Kasumi-1 (cell line): ENCODE data around the gene ZNF497.
"Not testable (repeated sequence)": the region's sequence is repeated elsewhere in the genome, so short reads cannot be mapped to it uniquely, and the experiment has no call there.

Experiments used
- DNase-seq, 2 experiments: peaks; one replicate each; lab custom pipeline; 2025; lab: John Stamatoyannopoulos, UW

ZNF497 gene

DNA sequence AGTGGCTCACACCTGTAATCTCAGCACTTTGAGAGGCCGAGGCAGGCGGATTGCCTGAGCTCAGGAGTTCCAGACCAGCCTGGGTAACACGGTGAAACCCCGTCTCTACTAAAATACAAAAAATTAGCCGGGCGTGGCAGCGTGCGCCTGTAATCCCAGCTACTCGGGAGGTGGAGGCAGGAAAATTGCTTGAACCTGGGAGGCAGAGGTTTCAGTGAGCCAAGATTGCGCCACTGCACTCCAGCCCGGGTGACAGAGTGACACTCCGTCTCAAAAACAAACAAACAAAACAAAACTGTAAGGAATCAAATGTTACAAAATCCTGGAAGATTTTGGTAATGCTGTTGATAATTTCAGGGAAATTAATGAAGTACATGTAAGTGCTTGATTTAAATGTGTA lies 14.5 kb downstream of the ZNF497 start:
- not testable (repeated sequence) for DNase-seq

DNA sequence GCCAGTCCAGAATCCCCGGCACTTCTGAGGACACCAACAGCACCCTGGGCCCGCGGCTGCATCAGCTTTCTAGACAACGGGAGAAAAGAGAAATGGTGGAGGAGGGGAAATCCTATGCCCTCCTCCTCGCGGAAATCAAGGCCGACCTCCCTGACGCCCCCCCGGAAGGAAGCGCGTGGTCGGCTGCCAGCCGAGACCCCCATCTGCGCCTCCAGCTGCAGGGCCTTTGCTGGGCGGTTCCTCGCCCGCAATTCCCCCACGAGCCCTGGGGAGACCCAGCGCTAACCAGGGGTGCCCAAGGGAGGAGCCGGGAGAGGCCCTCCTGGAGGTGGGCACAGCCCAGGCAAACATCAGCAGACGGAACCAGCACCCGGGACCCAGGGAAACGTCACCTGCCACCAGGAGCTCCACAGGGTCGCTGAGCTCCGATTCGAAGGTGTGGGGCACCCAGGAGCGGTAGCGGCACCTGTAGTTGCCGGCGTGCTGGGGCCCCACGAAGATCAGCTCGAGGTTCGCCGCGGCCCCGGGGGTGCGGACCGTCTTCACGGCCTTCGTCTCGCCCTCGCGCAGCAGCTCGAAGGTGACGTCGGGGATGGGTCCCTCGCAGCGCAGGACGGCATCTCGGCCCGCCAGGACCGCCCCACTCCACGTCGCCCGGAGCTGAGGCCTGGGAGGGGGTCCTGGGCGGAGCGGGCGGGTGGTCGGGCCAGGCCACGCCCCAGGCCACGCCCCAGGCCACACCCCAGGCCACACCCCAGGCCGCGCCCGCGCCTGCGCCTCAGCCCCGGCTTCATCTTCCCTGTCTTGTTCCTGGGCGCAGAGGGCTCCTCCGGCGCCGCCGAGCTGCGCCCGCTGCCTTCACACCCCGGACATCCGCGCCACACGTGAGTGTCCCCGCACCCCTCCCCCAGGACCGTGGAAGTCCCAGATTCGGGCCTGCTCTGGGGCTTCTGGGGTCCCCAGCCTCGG lies 15.3 kb downstream of the ZNF497 start:
- peak; percentile 60 to 65 for DNase-seq

DNA sequence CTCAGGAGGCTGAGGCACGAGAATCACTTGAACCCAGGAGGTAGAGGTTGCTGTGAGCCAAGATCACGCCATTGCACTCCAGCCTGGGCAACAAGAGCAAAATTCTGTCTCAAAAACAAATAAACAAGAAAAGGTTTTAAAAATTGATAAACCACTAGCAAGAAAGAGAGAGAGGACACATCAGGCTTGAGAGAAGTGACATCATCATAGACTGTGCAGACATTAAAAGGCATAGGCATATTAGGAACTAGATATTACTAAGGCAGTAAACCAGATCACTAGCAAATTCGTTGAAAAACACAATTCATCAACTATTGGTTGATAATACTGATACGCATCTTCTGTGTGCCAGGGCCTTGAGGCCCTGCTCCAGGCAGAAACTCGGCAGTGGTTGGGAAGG lies 17.0 kb downstream of the ZNF497 start:
- DNase-seq = no peak

DNA sequence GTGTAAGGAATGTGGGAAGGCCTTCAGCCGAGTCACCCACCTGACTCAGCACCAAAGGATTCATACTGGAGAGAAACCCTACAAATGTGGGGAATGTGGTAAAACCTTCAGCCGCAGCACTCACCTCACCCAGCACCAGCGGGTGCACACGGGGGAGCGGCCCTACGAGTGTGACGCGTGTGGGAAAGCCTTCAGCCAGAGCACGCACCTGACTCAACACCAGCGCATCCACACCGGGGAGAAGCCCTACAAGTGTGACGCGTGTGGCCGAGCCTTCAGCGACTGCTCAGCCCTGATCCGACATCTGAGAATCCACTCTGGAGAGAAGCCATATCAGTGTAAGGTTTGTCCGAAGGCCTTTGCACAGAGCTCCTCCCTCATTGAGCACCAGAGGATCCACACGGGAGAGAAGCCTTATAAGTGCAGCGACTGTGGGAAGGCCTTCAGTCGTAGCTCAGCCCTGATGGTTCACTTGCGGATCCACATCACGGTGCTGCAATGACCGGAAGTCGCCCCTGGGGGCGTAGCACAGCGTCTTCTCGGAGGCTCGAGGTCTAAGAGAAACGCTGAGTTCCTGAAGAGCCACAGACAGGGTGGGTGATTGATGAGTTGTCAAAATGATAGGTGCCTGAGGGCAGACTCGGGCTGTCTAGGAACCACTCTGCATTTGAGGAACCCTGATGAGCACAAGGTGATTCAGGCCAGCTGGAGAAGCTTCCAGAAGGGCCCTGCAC lies 23.6 kb downstream of the ZNF497 start:
- no peak for DNase-seq

DNA sequence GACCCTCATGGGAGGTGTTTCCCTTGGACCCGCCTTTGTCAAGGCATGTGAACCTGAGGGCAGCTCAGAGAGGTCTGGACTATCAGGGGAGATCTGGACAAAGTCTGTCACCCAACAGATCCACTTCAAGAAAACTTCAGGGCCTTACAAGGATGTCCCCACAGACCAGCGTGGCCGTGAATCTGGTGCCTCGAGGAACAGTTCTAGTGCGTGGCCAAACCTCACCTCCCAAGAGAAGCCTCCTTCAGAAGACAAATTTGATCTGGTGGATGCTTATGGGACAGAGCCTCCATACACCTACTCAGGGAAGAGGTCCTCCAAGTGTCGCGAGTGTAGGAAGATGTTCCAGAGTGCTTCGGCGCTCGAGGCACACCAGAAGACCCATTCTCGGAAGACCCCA lies 24.2 kb downstream of the ZNF497 start:
- no peak for DNase-seq

DNA sequence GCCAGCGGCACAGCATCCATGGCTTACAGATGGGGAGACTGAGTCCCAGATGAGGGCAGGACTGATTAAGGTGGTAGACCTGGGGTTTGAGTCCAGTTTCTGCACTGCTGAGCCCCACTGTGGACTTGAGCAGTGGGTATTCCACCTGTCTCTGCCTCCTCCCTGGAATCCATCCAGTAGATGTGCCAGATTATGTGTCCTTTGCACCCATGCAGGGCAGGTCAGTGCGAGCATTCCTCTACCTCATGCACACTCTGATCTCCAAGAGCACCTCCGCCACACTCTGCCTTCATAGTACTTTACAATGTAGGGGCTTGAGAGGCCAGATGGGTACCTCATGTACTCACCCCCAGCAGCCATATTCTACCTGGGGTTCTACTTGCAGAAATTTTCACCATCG lies 25.7 kb downstream of the ZNF497 start:
- no peak for DNase-seq

DNA sequence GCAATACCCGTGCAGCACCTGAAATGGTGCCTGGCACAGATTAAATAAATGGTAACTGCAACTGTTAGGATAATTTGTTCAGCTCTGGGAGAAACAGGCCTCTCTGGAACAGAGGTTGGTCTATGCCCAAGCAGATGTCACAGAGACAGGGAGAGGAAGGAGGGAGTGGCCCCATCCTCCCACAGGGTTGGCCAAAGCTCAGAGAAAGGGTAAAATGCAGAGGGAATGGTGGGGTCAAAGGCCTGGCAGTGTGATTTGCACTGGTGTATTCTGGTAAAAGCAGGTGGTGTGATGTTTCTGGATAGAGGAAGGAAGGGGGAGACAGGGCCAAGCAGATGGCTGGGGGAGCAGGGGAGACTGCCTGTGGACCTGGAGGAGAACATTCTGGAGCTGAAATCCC lies 26.3 kb downstream of the ZNF497 start:
- no peak for DNase-seq

DNA sequence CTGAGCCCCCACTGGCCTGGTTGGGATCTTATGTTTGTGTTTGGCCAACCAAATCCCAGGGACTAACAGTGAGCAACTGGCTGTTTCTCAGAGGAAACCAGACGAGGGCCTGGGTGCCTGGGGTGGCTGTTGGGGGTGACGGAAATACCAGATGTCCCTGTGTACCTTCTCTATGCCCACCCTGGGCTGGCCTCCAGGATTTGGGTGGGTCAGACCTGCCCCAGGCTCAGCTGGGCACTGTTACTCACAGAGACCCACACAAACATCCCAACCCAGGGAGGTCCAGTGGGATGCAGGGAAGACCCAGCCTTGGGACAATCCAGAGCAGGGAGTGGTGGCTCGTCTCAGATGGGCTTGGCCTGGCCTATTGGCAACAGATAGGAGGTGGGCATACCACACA lies 26.9 kb downstream of the ZNF497 start:
- no peak for DNase-seq

DNA sequence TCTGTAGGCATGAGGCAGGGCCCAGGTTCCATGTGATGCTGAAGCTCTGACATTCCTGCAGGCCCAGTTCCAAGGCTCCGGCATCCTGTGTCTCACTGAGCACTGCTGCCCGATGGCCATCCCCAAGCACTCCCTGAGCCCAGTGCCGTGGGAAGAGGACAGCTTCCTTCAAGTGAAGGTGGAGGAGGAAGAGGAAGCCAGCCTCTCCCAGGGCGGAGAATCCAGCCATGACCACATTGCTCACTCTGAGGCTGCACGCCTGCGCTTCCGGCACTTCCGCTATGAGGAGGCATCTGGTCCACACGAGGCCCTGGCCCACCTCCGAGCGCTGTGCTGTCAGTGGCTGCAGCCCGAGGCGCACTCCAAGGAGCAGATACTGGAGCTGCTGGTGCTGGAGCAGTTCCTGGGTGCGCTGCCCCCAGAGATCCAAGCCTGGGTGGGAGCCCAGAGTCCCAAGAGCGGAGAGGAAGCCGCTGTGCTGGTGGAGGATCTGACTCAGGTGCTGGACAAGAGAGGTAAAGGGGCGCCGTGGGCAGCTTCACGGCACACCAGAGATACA lies 27.8 kb downstream of the ZNF497 start:
- peak; percentile 13 to 21 for DNase-seq

DNA sequence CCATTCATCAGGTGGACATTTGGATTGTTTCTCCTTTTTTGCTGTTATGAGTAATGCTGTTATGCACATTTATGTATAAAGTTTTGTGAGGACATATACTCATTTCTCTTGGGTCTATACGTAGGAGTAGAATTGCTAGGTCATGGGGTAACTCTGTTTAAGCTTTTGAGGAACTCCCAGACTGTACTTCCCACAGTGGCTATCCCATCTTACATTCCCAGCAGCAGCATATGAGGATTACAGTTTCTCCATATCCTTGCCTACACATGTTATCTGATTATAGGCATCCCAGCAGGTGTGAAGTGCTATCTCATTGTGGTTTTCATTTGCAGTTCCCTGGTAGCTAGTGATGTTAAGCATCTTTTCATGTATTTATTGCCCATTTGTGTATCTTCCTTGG lies 29.9 kb downstream of the ZNF497 start:
- DNase-seq = no peak

DNA sequence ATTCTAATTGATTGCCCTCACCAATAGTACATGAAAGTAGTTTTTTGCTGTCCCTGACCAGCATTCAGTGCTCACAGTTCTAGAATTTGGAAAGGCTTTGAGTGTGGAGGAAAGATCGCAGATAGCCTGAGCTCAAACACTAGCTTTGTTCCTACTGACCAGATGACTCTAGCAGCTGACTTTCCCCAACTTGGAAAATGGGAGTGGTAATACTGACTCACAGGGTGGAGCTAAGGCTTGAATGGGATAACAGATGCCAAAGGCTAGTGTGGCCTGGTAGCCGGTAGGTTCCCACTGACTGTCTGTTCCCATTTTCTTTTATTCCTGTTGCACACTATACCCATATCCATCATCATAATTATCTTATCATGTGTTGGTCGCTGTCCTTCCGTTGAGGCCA lies 32.1 kb downstream of the ZNF497 start:
- DNase-seq = no peak

DNA sequence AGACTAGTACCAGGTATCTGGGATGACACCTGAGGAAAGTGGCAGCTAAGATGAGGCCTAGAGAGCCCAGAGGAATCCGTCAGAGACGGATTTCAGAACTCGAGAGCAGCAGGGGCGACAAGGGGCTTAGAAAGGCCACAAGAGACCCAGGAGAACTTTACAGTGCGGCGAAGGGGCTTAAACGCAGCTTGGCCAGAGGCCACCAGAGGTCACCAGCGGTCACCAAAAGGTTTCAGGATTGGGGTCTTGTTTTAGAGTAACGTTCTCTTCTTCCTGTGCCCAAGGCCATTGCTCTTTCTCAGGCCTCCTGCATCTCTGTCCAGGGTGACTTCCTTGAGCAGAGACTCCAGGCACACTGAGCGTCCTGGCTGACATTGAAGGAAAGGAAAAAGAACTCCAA lies 33.6 kb downstream of the ZNF497 start:
- peak; percentile 32 to 54 for DNase-seq

DNA sequence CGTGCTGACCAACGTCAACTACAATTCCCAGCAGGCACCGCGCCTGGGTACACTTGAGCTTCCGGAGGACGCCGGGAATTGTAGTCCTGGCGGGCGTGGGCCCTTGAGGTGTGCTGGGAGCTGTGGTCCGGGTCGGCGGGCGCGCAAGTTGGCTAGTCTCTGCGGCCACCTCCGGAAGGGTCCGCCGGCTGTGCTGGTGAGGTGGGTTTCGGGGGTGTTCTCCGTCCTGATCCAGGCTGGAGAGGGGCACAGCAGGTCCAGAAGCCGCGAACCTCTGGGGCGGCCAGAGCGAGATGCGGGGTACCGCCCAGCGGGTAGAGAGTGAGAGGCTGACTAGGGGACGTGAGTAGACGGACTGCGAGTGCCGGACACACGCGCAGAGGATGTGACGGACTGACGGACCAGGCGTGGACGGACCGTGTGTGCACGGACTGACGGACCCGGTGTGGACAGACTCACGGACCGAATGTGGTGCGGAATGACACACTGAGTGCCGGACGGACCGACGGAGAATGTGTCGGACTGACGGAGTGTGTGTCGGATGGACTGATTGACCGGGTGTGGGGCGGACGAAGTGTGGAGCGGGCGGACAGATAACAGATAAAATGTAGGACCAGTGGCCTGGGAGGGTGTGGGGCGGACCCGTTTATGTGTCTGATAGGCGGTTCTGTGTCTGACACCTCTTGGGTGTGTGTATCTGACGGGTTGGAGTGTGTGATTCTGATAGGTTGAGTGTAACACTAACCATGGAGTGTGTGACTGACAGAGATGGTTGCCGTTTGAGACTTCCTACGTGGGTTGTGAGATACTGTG lies 35.4 kb downstream of the ZNF497 start, which contains the start of gene ZSCAN22:
ZSCAN22 (plus strand) TSS at position 81 of the 813 bp plus-strand sequence. CDS start 7,809 bp downstream, outside the sequence.
- DNase-seq = peak; percentile 92 to 93

DNA sequence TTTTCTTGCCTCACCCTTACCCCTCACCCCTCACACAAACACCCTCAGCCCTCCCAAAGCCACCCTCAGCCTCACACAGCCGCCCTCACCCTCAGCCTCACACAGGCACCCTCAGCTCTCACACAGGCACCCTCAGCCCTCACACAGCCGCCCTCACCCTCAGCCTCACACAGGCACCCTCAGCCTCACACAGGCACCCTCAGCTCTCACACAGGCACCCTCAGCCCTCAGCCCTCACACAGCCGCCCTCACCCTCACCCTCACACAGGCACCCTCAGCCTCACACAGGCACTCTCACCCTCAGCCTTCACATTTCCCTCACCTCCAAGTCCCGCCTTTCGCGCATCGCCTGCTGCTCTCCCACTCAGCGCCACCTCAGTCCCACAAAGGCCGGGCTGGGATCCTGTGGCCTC lies 36.0 kb downstream of the ZNF497 start:
- DNase-seq = no peak

DNA sequence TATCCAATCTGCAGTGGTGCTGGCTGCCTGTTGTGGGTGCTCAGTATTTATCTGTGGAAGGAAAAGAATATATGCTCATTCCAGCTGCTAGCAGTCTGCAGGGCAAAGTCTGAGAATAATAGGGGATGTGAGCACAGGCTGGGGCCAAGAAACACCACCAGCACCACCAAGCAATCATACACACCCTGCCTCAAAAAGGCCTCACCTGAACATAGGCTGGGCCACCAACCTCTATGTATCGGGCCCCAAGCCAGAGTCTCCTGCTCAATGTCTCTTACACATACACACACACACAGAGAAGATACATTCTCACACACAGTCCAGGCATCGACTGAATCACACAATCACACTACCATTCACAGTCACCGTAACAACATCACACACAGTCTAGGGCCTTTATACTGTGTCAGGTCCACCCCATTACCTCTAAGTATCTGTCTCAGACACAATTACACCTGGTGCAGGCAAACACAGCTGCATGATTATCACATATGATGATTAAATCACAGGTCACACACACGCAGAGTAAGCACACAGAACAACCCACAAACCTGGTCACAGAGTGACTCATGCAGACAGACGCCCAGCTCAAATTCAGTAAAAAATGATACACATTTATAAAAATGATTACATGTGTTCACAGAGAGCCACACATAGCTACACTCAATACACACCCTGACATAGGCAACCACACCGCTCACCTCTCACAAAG lies 37.1 kb downstream of the ZNF497 start:
- DNase-seq = no peak

DNA sequence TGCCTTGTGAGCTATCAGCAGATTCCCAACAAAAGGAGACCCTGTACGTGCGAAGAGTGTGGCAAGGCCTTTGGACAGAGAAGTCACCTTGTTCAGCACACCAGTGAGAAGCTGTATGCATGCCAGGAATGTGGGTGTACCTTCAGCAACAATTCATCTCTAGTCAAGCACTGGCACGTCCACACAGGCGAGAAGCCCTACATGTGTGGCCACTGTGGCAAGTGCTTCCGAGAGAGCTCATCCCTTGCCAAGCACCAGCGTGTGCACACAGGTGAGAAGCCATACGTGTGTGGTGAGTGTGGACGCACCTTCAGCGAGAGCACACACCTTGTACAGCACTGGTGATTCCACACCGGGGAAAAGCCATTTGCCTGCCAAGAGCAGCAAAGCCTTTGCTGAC lies 43.3 kb downstream of the ZNF497 start:
- DNase-seq = no peak

DNA sequence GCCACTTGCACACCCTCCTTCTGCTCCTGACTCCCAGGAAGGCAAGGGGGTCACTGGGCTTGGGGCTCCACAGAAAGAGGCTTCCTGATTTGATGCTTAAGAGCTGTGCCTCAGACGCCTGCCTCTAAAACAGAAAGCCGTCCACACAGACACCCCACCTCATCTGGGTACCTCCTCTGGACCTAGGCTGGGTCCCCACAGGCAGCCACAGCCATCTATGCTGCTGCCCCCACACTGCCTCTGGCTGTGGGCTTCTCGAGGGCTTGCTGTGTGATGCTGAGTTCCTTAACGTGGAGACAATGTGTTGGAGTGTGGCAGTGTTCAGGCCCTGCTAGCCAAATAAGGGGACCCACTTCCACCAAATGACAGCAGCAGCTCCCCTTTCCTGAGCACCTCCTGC lies 44.3 kb downstream of the ZNF497 start:
- no peak for DNase-seq

DNA sequence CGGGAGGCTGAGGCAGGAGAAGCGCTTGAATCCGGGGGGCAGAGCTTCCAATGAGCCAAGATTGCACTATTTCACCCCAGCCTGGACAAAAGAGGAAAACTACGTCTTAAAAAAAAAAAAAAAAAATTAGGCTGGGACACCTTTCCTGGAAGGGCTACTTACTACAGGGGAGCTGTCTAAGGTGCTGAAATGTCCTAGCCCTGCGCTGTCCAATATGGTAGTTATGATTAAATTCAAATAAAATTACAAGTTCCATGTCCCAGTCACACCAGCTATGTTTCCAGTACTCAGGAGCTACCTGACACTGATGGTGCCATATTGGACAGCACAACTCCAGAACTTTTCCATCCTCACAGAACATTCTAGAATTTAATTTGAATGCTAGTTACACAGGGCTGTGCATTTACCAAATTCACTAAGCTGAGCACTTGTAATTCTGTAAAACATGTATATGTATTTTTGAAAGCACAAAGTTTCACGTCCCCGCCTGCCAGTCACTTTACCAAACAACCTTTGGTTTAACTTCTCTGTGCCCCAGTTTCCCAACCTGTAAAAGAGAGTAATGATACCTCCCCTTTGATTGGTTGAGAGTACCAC lies 45.0 kb downstream of the ZNF497 start:
- DNase-seq = peak; percentile 28 to 64

DNA sequence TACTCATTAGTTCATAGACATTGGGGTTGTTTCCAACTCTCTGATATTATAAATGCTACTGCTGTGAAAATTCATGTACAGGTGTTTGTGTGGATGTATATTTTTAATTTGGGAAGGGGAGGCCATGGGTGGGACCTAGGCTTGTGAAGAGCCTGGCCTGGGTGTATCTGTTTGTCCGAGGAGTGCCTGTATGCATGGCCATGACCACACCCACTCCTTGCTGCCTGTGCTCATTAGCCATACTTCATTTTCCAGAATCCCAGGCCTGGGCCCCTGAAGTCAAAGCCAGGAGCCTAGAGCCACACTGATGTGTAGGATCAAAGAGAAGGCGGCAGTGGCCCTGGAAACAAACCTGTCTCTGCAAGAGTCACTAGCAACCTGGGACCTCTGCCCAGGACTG lies 47.0 kb downstream of the ZNF497 start:
- no peak for DNase-seq

DNA sequence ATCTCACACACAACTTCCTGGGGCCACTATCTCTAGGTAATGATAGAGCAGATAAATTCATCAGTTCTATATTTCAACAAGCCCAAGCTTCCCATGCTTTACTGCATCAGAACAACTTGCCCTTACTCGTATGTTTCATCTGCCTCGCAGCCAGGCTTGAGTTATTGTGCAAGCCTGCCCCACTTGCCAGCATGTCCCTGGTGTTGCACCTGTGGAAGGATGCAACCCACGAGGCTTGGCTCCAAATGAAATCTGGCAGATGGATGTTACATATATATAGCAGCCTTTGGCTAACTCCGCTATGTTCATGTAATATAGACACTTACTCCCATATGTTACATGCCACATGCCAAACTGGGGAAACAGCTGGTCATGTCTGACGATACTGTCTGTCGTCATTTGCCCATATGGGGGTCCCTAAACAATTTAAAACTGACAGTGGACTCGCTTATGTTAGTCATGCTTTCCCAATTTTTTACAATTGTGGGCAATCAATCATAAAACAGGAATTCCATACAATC lies 51.1 kb downstream of the ZNF497 start:
- no peak for DNase-seq

DNA sequence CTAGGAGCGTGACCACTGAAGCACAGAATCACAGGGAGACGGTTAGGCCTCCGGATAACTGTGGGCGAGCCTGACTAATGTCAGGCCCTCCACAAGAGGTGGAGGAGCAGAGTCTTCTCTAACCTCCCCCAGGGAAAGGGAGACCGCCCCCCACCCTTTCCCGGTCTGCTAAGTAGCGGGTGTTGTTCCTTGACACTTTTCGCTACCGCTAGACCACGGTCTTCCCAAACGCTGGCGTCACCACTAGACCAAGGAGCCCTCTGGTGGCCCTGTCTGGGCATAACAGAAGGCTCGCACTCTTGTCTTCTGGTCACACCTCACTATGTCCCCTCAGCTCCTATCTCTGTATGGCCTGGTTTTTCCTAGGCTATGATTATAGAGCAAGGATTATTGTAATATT lies 51.9 kb downstream of the ZNF497 start:
- not testable (repeated sequence) for DNase-seq
